ENCODE data around the gene RAD17.
A peak's percentile ranks its signal among the peaks of the same experiment; 100 is the strongest.
"Not testable (repeated sequence)": the region's sequence is repeated elsewhere in the genome, so short reads cannot be mapped to it uniquely, and the experiment has no call there.

RAD17 gene, protein sequence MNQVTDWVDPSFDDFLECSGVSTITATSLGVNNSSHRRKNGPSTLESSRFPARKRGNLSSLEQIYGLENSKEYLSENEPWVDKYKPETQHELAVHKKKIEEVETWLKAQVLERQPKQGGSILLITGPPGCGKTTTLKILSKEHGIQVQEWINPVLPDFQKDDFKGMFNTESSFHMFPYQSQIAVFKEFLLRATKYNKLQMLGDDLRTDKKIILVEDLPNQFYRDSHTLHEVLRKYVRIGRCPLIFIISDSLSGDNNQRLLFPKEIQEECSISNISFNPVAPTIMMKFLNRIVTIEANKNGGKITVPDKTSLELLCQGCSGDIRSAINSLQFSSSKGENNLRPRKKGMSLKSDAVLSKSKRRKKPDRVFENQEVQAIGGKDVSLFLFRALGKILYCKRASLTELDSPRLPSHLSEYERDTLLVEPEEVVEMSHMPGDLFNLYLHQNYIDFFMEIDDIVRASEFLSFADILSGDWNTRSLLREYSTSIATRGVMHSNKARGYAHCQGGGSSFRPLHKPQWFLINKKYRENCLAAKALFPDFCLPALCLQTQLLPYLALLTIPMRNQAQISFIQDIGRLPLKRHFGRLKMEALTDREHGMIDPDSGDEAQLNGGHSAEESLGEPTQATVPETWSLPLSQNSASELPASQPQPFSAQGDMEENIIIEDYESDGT

DNA sequence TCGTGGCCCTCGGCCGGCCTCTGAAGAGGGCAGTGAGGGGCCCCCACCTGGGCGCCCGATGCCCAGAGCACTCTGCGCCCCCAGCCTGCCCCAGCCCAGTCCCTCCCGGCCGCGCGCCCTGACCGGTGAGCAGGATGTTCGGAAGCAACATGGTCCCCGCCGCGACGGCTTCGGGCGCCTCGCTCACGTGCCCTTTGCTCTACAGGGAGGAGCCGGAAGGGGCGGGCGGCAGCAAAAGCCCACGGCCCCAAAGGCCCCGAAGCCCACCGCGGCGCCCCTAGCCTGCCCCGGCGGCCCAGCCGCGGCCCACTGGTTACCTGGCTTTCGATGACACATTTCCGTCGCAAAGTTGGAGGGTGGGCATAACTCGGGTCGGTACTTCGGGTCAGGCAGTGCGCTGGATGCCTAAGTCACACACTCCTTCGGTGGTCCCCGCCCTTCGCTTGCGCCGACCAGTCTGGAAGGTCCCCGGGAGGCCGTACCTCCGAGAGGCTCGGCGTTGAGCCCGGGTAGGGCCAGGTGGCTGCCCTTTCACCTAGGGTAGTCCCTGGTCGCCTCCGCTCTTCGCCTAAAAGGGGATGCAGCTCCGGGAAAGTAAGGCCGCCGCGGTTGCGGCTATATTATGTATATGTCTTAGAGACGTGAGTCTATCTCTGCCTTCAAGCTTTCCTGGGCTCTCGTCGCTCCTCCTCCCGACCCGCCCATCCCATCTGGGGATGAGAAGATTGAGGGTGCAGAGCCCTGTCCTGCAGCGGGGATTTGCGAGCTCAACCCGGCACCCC lies at the start of gene RAD17, which contains the start of the genes AK6 and TAF9:
Gene RAD17 (plus strand): TSS at position 479 of the 782 bp plus-strand sequence. CDS start 2,391 bp downstream, outside the sequence.
Gene AK6 (minus strand): TSS at position 181 of the 782 bp plus-strand sequence. CDS start 30 bp downstream, at position 151.
Gene TAF9 (minus strand): TSS at position 181 of the 782 bp plus-strand sequence. CDS start 3,783 bp downstream, outside the sequence.
- peak; percentile 95 for DNase-seq

DNA sequence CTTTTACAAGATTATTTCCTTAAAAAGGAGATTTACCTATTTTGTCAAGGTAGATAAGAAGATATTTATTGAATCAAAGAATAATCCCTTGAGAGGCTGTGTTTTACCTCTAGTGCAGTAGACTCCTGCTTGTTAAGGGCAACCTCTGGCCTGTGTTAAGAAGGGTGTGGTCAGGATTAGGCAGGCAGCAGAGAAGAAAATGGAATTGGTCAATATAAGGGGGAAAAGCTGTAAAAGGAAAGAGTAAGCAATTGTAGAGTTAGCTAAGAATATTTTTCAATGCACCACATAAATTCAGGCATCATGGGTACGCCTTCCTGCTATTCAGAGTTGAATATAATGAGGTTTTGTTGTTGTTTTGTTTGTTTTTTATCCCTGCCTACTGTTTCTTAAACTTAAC lies 43.3 kb upstream of the RAD17 start:
- no peak for DNase-seq

DNA sequence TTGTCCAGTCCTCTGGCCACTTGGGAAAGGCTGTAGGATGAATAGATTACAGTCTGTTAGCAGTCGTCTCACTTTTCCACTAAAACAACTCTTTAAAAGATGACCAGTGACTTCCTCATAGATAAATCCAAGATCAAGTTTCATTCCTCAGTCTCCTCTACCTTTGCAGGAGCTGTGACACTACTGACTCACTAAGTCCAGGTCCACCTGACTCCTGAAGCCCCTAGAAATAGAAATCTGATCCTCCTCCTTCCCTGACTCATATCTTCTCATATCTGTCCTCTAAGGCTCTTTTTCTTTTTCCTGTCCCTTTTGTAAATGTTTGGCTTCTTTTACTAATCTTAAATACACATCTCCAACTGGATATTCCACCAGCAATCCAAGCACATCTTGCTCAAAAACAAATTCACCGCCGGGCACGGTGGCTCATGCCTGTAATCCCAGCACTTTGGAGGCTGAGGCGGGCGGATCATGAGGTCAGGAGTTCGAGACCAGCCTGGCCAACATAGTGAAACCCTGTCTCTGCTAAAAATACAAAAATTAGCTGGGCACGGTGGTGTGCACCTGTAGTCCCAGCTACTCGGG lies 39.6 kb upstream of the RAD17 start:
- no peak for DNase-seq

DNA sequence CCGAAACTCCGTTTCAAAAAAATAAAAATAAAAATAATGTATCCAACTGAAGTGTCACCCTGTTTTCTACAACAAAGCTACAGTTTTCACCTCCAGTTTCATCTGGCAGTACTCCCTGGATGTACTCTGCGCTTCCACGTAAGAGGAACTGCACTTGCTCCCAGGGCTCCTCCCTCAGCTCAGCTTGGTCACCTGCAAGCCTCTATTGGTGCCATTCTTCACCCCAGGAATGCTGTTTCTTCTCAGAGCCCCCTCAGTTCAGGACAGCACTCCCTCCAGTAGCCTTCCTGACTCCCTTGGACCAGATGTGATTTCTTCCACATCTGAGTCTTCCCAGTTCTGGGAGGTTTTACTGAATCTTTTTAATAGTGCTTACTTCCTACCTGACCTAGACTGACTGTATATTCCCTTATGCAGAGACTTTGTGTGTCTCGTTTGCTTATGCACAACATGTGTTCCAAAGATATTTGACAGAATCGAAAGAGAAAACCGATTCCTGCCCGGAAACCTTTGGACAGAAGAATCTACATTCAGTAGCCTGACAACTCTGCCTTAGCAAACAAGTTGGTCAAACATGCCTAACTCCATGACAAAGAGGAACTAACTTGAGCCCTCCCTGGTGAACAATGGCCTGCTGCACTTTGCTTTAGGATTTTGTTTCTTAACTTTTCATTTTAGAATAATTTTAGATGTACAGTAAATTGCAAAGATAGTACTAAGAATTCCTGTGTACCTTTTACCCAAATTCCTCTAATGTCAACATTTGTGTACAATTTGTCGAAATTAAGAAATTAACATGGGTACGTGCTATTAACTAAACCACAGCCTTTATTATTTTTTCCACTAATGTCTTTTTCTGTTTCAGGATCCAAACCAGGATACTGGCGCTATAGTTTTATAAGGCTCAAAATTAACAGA lies 37.8 kb upstream of the RAD17 start:
- no peak for DNase-seq

DNA sequence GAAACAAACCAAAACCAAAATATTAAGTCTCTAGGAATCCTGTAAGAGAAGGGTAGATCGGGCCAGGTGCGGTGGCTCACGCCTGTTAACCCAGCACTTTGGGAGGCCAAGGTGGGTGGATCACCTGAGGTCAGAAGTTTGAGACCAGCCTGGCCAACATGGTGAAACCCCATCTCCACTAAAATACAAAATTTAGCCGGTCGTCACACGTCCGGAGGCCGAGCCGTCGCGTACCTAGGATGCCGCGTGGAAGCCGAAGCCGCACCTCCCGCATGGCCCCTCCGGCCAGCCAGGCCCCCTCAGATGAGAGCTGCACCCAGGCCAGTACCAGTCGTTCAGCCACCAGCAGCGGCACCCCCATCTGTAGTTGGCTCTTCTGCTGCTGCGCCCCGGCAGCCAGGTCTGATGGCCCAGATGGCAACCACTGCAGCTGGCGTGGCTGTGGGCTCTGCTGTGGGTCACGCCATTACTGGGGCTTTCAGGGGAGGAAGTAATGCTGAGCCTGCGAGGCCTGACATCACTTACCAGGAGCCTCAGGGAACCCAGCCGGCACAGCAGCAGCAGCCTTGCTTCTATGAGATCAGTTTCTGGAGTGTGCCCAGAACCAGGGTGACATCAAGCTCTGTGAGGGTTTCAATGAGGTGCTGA lies 35.8 kb upstream of the RAD17 start:
- DNase-seq: not testable (repeated sequence)

DNA sequence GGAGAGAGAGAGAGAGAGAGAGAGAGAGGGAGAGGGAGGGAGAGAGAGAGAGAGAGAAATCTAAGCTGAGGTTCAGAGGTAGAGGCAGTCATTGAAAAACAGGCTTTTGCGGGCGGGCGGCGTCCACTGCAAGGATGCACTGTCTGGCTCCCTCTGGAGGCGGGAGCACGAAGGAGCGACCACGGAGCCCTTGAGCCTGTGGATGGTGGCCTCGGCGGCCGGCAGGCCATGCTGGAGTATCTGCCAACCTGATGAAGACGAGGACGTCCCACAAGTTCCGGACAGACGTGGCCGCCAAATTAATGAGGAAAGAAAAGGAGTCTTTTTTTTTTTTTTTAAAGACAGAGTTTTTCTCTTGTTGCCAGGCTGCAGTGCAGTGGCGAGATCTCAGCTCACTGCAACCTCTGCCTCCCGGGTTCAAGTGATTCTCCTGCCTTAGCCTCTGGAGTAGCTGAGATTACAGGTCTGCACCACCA lies 34.8 kb upstream of the RAD17 start:
- DNase-seq: peak; percentile 75

DNA sequence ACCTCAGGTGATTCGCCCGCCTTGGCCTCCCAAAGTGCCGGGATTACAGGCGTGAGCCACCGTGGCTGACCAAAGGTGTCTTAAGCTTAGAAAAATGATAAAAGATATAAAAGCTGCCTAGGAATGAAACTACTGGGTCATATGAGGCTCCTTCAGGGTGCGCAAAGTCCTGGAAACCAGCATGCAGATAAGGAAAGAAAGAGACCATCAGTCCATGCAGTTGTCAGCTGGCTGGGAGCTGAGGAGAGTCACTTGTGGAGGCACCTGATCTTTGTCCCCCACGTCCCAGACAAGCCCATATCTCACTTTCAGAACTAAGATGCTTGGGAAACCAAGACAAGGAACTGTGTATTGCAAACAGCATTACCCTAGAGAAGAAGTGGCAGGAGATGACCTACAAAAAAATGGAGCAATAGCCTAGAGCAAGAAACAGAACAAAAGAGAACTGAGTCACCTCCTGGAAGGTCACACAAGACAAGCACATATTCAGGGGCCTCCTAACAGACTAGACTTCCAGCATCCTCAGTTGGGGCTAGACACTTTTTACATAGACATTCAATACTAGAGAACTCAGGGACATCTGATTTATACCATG lies 34.2 kb upstream of the RAD17 start:
- DNase-seq: no peak

DNA sequence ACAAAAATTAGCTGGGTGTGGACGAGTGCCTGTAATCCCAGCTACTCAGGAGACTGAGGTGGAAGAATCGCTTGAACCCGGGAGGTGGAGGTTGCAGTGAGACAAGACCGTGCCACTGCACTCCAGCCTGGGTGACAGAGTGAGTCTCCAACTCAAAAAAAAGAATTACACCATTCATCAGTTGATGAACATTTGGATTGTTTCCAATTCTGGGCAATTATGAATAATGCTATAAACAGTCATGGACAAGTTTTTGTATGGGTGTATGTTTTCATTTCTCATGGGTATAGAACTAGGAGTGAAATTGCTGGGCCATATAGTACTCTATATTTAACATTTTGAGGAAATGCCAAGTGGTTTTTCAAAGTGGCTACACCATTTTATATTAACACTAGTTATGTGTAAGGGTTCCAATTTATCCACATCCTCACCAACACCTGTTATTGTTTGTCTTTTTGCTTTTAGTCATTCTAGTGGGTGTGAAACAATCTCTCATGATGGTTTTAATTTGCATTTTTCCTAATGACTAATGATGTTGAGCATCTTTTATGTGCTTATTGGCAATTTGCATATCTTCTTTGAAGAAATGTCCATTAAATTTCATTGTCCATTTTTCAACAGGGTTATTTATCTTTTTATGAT lies 28.0 kb upstream of the RAD17 start:
- no peak for DNase-seq

DNA sequence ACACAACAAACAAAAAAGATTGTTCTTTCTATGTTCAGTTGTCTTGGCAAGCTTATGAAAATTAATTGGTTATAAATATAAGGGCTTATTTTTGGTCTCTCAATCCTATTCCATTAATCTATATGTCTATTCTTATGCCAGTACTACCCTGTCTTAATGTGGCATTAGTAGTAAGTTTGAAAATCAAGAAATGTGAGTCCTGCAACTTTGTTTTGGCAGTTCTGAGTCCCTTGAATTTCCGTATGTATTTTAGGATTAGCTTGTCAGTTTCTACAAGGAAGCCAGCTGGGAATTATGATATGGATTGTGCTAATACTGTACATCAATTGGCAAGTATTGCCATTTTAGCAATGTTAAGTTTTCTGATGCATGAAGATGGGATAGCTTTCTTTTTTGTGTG lies 26.5 kb upstream of the RAD17 start:
- DNase-seq: no peak

DNA sequence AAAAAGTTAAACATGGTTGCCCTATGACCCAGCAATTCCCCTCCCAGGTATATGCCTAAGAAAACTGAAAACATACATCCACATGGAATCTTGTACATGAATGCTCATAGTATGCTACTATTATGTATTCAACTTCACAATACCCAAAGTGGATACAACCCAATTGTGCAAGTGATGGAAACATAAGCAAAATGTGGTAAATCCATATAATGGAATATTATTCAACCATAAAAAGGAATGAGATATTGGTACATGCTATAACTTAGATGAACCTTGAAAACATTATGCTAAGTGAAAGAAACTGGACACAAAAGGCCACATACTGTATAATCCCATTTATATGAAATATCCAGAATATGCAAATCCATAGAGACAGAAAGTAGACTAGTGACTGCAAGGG lies 19.0 kb upstream of the RAD17 start:
- no peak for DNase-seq

DNA sequence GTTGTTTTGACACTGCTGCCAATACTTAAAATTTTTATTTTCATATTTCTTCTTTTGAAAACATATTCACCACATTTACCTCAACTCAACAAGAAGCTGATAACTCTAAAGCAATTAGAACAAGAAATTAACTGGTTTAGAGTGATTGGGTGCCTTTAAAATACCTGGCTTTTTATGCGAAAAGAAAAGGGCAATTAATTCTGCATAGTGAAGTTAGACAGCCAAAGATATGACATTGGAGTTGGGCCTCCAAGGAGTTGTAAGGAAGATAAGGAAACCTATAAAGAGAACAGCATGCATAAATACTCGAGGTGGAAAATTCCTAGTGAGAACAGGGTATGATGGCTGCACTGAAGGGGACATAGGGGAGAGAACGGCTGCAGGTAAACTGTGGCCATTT lies 9.9 kb upstream of the RAD17 start:
- DNase-seq: no peak

DNA sequence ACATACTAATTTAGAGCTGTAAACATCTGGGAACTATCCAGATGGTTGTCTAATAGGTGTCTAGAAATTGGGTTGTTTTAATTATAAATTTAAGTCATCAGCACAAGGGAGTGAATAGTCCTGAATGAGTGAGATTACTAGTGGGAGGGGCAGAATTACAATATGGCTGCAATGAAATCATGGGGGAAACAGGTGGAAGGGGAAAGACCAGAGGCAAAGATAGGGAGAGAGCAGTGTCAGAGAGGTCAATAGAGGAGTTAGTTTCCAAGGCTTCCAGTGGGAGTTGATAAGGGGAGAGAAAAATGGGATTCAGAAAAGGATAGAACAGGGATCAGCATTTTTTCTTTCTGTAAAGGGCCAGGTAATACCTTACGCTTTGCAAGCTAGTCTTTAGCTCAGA lies 9.2 kb upstream of the RAD17 start:
- DNase-seq: no peak

DNA sequence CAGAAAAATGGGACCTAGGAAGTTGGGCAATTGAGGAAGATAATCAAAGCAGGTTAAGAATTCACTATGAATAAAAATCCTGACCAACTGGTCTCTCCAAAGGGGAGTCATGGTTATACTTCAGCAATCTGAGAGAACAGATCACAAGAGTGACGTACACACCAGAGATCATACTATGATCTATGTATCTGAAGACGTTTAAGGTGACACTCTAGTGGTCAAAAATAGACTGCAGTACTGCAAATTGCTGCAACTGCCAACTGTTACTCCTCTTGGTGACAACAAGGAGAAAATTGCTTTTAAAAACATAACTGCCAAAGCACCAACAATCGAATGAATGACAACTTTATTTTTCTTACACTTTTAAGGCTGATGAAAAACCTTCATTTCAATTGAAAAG lies 5.2 kb upstream of the RAD17 start:
- no peak for DNase-seq

DNA sequence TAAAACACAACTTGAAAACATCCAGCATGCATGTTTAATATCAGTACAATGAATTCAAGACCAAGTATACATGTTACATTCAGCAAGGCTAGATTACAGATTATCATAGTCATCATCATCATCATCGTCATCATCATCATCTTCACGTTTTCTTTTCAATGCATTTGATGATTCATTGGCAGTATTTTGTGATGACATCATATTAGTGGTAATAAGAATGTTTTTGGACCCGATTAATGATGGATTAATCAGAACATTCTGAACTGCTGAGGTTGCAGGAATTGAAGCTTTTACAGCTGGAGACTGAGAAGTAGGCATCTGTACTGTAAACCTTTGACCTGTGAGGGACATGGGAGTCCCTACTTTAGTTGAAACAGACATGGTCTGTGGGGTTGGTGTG lies 4.8 kb upstream of the RAD17 start:
- no peak for DNase-seq

DNA sequence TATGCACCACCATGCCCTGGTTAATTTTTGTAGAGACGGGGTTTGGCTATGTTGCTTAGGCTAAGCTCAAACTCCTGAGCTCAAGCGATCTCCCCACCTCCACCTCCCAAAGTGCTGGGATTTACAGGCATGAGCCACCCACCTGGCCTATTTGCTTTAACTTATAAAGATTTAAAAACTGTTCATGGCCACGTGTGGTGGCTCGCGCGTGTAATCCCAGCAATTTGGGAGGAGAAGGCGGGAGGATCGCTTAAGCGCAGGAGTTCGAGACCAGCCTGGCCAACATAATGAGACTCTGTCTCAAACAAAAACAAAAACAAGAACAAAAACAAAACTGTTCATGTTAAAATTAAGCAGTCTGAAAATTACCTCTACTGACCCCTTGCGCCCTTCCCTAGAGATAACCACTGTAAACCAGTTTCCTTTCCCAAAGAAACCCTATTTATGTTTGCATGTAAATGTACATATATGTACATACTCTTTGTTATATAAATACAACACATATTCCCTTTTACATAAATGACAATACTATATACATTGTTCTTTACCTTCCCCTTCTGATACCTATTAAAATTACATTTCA lies 1.8 kb upstream of the RAD17 start:
- no peak for DNase-seq

DNA sequence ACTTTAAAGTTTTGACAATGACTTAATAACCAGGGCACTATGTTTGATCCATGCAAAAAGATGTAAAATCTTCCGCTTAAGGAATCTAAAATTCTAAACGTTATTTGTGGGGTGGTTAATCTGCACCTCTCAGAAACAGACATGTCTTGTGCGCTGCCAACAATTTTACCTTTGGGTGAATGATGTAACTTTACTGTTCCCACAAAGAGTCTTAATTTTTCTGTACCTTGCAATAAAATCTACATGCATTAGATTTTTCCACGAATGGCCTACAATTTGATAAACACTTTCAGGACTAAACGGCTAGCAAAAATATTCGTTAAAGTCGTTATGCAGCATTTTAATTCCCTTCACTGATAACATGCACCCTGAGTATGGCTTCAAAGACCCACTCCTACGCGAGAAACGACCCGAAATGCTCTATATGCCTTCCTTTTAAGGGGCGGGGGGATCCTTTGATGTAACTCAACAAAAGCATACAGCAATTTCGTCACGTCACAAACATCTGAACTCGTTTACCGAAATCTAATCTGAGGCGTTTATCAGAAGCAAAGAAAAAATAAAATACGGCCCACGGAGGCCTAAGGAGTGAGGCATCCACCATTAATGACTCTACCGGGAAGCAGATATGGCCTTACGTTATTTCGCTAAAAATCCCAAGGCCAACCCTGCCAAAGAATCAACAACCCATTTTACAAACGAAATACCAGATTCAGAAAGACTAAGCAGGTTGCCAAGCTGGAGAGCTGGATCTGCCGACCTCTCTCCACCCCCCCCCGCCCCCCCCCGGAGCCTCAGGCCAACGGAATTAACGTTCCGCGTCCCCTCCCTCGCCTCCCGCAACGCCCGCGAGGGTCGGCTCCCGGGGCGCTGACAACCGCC lies 919 bp upstream of the RAD17 start:
- no peak for DNase-seq

DNA sequence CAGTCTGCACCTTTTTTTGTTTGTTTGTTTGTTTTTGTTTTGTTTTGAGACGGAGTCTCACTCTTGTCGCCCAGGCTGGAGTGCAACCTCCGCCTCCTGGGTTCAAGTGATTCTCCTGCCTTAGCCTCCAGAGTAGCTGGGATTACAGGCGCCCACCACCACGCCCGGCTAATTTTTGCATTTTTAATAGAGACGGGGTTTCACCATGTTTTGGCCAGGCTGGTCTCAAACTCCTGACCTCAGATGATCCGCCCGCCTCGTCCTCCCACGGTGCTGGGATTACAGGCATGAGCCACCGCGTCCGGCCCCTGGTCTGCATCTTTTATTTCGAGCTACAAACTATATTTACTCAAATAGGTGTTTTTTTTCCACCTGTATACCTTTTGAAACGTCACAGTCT lies 717 bp downstream of the RAD17 start:
- not testable (repeated sequence) for DNase-seq

DNA sequence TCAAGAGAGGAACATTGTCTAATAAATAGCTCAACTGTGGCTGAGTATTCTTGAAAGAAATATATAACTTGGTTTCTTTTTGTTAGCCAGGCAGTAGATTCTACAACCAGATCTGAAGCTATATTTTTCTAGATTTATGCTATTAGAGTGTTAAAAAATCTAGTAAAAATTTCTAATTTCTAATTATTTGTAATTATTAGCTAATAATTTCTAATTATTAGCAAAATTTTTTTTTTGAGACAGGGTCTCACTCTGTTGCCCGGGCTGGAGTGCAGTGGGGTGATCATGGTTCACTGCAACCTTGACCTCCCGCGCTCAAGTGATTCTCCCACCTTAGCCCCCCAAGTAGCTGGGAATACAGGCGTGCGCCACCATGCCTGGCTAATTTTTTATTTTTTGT lies 2.8 kb downstream of the RAD17 start:
- no peak for DNase-seq
